Testis (tissue), 3 donors: ENCODE results near the gene PRDM15. TPM values are rescaled to one million over a fixed set of nuclear protein-coding genes. Genes with fewer than 3 reads are reported as not detected.

ENCODE experiments used
- DNase-seq: peaks from one replicate; pipeline ENCODE4 v3.0.0-alpha.2; 2019
- H3K27ac ChIP-seq, 2 donors: fragments of 200-600 bp; sonication (generic); one replicate each; pipeline ENCODE4 v1.5.1; 2019
- H3K27me3 ChIP-seq: fragments of 200-600 bp; sonication (generic); one replicate; pipeline ENCODE4 v1.5.1; 2019
- H3K36me3 ChIP-seq: fragments of 200-600 bp; sonication (generic); one replicate; pipeline ENCODE4 v1.5.1; 2017; ENCODE audit warnings: low read depth; ENCODE audit errors: missing control alignments
- H3K4me1 ChIP-seq: fragments of 200-600 bp; sonication (generic); one replicate; pipeline ENCODE4 v1.5.1; 2019
- H3K4me3 ChIP-seq, 2 donors: fragments of 200-600 bp; sonication (generic); one replicate each; pipeline ENCODE4 v1.5.1; 2017 to 2019
- H3K9me3 ChIP-seq: fragments of 200-600 bp; sonication (generic); one replicate; pipeline ENCODE4 v1.5.1; 2017
- CTCF ChIP-seq, 3 experiments: fragments of 450-650 bp in 2 of 3; fragments of 200-600 bp in 1 of 3; sonication (generic) in 1 of 3; IDR thresholded peaks; one replicate each; pipeline ENCODE4 v1.5.1; 2016 to 2019; ENCODE audit warnings: antibody characterized with exemption in 3 of 3, mild to moderate bottlenecking in 2 of 3, moderate library complexity in 1 of 3
- POLR2A ChIP-seq: fragments of 450-650 bp; IDR thresholded peaks from one replicate; pipeline ENCODE4 v1.6.1; 2017; ENCODE audit warnings: antibody characterized with exemption, mild to moderate bottlenecking, moderate library complexity
- WGBS, 2 donors: methylation state at CpG; one replicate each; pipeline ENCODE4 v1.1.5; 2018; 5-methylcytosine and 5-hydroxymethylcytosine counted together
- intact Hi-C: fragments of 100-400 bp; cut with DNase I; formaldehyde crosslinking; loops from one replicate; pipeline ENCODE4 v1.15.1; 2023; ENCODE audit warnings: low total_unique reads
- polyA plus RNA-seq: library from polyadenylated mRNA; stranded (reverse); fragments of 350-450 nt; fragmentation: Illumina TruSeq; extraction: RNeasy Lipid Tissue Mini Kit (QIAGEN cat#74804); gene quantifications from one replicate; pipeline ENCODE4 v1.2.3, GENCODE V29; 2014; ENCODE audit warnings: low read depth, low replicate concordance; ENCODE audit not compliant: insufficient read depth
- total RNA-seq, 2 donors: library from RNA; depleted of rRNA; stranded (reverse); fragments of >200 nt; gene quantifications; one replicate each; pipeline ENCODE4 v1.2.3, GENCODE V29; 2016

The PRDM15 gene
- total and polyA plus RNA-seq, 3 donors from 2014 or later = 8.2 to 21.4 (median 18.8) TPM

DNA sequence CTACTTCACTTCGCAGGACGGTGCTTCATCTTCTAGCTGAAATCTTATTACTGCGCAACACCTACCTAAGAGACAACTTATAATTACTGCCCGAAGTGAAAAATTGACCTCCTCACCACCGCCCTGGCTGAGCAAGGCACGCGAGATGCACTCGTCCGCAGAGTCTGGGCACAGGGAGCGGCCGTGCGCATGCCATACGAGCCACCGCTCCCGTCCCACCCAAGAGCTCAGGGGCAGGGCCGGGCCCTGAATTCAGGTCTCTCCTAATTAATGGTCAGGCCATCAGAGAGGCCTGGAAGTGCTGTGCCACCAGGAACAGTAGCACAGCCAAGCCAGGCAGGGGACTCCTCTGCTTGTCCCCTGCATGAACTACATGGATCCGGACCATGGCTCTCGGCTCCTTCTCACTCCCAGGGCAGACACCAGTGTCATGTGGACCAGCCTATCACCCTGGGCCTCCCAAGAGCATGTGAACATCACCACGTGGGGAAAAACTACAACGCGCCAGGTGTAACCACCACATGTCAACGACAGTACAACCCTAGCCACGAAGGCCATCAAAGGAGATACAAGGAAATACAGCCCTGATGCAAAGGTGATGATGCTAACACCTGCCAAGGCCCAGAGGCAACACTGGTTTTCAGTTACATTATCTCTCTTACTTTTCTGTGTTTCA is 123.7 kb downstream of the PRDM15 start:
- Histone ChIP-seq H3K9me3 (no peaks in the 10 kb centered on the region), H3K4me1 (no peaks in the 10 kb centered on the region), H3K27me3 (no peaks in the 10 kb centered on the region), H3K27ac (no peak overlapping the region), H3K4me3 (no peak overlapping the region), H3K36me3 (no peaks in the 10 kb centered on the region)
- WGBS, 2 donors = 87 to 95% methylated on average over 14 to 23 of the region's 23 CpGs
- intact Hi-C loops = no loop called here
- no peak for DNase-seq
- TF ChIP-seq POLR2A (no peak), CTCF (IDR thresholded peaks at IDR 0.05) (no peak)

DNA sequence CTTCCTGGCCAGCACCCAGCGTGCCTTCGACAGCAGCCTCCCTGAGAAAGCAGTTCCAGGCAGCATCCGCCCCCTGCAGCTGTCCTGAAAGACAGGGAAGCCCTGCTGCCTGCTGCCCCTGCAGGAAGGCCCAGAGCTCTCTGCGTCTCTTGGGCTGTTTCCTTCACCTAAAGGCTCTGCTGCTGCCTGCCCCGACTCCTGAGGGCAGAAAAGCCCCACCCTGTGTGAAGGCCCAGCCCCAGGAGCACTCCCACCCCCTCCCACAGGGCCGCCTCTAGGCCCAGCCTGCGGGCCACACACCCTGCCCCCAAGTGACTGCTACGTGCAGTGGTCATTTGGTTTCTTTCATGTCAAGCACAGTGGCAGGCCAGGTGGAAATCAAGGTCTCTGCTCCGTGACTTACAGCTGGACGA is 124.7 kb downstream of the PRDM15 start:
- WGBS, 2 donors = 82 to 87% methylated on average over 6 to 10 of the region's 10 CpGs
- Histone ChIP-seq H3K9me3 (no peaks in the 10 kb centered on the region), H3K36me3 (no peaks in the 10 kb centered on the region), H3K27me3 (no peaks in the 10 kb centered on the region), H3K4me1 (no peaks in the 10 kb centered on the region), H3K27ac (no peak overlapping the region), H3K4me3 (no peak overlapping the region)
- DNase-seq = no peak
- TF ChIP-seq POLR2A = no peak
- TF ChIP-seq CTCF (IDR thresholded peaks at IDR 0.05) = no peak
- intact Hi-C loops = no loop called here

- no peaks in the 10 kb centered on the region for H3K4me1 ChIP-seq
- H3K9me3 ChIP-seq = no peaks in the 10 kb centered on the region
- intact Hi-C loops = no loop called here
- H3K4me3 ChIP-seq = no peak overlapping the region
- no peaks in the 10 kb centered on the region for H3K27me3 ChIP-seq
- H3K27ac ChIP-seq = no peak overlapping the region
- 63 to 65% methylated on average over 16 of the region's 16 CpGs for WGBS, 2 donors
- no peak for DNase-seq
- no peaks in the 10 kb centered on the region for H3K36me3 ChIP-seq
- TF ChIP-seq POLR2A = no peak
- no peak for TF ChIP-seq CTCF (IDR thresholded peaks at IDR 0.05)
These were observed 125.9 kb downstream of the PRDM15 start for GRCh38 chr21:41753006-41753898.

DNA sequence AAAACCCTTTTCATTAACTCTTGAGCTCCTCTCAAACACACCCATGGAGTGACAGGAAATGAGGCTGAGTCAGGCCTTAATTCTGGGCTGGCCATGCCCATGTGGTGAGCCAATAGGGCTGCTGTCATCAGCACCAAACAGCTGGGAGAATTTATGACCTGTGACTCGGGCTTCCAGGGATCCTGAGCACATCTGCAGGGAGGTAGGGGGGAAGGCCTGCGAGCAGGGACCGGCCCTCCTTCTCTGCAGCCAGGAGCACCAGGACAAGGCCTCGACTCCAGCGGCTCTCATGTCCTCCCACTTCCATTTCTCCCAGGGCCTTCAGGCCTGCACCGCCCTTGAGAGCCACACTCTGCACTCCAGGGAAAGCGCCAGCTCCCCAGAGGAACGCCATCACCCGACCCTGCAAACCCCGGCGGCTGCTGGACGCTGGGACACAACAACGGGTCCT is 126.9 kb downstream of the PRDM15 start:
- H3K4me3 ChIP-seq = no peak overlapping the region
- WGBS, 2 donors = 83 to 88% methylated on average over 13 of the region's 13 CpGs
- H3K27ac ChIP-seq = no peak overlapping the region
- H3K4me1 ChIP-seq = no peaks in the 10 kb centered on the region
- intact Hi-C loops = no loop called here
- TF ChIP-seq CTCF (IDR thresholded peaks at IDR 0.05) (no peak), POLR2A (no peak)
- no peaks in the 10 kb centered on the region for H3K9me3 ChIP-seq
- no peaks in the 10 kb centered on the region for H3K36me3 ChIP-seq
- no peaks in the 10 kb centered on the region for H3K27me3 ChIP-seq
- no peak for DNase-seq
